HG03571 (cell line): Measurements from ENCODE around the gene NYNRIN.

Source experiments
- ATAC-seq: cut with Tn5 transposase; IDR thresholded peaks from one replicate; pipeline ENCODE4 v1.9.1; 2021; ENCODE audit not compliant: unreplicated experiment

Gene NYNRIN

DNA sequence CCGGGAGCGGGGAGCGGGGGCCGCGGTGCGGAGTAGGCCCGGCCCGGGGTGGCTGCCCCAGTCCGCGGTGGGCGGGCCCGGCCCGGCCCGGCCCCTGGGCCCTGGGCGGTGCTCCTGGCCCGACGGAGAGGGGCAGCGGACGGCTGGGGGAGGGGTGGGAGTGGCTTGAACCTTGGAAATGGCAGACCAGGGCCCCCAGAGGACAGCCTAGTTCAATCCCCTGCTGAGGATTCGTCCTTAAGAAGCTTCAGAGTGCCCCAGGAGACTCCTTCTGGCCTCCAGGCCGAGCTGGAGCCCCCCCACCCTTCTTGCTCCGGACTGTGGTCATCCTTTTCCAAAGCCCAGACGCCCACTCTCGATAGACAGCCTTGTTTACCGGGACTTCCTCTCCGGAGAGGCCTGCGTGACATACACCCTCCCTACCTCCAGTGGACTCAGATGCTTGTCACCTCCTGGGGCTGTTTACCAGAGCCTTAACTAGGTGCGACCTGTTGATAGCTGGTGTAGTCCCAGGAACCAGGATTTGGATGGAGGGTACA, 31.4 kb downstream of the NYNRIN start:
- ATAC-seq, result peak; percentile 46

DNA sequence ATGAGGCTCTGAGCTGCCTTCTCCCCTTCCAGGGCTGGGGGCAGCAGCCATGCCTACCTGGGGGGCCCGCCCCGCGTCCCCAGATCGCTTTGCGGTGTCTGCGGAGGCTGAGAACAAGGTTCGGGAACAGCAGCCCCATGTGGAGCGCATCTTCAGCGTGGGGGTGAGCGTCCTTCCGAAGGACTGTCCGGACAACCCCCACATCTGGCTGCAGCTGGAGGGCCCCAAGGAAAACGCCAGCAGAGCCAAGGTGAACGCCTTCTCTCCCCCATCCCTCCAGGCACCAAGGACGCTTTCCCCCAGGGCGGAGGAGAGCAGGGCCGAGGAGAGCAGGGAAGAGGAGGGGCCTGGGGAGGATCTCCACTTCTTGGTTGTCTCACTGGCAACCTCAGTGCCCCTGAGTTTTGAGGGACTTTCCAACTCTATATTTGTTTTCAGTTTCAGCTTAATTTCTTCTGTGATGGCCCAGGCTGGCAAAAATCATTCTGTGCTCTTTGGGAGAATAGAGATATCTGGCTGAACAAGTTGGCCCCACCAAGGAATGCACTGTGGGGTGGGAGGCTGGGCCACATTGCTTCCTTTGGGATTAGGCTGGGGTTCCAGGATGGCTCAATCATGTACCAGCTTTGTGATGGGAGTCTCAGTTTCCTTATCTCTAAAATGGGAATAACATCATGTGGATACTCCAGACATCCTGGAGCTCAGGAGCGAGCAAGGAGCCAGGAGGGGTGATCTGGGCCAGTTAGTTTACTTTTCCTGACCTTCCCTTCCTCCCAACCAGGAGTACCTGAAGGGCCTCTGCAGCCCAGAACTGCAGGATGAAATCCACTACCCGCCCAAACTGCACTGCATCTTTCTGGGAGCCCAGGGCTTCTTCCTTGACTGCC, 32.1 kb downstream of the NYNRIN start:
- ATAC-seq, result no peak

DNA sequence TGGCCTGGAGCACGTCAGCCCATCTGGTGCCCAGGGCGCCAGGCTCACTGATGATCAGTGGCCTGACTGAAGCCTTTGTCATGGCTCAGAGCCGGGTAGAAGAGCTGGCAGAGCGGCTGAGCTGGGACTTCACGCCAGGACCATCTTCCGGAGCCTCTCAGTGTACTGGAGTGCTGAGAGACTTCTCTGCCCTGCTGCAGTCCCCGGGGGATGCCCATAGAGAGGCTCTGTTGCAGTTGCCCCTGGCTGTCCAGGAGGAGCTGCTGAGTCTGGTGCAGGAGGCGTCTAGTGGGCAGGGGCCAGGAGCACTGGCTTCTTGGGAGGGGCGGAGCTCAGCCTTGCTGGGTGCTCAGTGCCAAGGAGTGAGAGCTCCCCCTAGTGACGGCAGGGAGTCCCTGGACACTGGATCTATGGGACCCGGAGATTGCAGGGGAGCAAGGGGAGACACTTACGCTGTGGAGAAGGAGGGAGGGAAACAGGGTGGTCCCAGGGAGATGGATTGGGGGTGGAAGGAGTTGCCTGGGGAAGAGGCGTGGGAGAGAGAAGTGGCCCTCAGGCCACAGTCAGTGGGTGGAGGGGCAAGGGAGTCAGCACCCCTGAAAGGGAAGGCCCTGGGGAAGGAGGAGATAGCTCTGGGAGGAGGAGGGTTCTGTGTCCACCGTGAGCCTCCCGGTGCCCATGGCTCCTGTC, 32.9 kb downstream of the NYNRIN start:
- peak; percentile 48 for ATAC-seq

DNA sequence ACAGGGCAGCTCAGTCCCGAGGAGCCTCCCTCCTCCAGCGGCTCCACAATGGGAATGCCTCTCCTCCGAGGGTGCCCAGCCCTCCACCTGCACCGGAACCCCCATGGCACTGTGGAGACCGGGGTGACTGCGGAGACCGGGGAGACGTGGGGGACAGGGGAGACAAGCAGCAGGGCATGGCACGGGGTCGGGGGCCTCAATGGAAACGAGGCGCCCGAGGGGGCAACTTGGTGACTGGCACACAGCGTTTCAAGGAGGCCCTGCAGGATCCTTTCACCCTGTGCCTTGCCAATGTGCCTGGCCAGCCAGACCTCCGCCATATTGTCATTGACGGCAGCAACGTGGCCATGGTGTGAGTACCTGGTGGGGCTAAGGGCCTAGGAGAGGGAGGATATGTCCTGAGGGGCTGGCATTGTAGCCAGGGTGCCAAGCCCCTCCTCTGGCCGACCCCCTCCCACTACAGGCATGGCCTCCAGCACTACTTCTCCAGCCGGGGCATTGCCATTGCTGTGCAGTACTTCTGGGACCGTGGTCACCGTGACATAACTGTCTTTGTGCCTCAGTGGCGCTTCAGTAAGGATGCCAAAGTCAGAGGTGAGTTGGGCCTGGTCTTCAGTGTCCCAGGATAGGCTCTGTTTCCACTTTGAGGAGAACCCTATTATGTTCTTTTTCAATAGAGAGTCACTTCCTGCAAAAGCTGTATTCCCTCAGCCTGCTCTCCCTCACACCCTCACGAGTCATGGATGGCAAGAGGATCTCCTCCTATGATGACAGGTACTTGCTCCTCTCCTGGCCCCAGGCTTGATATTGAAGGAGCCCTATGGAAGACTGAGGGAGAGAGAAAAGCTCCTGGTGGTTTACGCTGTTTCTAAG, 33.7 kb downstream of the NYNRIN start:
- no peak for ATAC-seq

DNA sequence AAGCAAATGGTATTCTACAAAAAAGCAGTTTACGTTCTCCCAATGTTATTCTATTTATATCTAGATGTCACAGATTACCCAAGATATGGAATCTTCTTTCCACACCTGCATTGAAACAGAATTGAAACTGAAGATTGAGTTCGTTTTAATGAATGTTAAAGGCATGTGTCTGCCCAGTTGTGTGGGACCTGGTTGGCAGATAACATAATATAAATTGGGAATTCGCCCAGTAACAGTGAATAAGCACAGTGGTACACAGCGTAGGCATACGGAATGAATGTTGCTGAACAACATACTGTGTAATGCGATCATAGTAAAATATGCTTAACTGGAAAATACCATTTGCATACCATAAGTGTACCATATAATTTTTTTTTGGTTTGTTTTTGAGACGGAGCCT, 35.2 kb downstream of the NYNRIN start:
- no peak for ATAC-seq

DNA sequence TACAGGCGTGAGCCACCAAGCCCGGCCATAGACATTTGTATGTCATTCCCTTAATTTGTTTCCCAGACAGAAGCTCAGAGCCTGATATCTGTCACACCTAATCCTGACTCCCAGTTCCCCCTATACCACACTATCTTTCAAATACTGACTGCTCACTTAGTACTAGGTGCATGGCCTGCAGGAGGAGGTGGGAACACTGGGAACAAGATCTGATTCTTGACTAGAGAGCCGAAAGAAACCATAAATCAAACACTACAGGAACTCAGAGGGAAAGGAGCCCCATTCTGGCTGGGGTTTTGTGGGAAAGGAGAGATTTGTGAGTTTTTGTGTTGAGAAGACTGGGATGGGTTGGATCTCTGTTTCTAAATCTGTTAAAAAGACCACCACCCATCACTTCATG, 35.9 kb downstream of the NYNRIN start:
- ATAC-seq, result no peak

DNA sequence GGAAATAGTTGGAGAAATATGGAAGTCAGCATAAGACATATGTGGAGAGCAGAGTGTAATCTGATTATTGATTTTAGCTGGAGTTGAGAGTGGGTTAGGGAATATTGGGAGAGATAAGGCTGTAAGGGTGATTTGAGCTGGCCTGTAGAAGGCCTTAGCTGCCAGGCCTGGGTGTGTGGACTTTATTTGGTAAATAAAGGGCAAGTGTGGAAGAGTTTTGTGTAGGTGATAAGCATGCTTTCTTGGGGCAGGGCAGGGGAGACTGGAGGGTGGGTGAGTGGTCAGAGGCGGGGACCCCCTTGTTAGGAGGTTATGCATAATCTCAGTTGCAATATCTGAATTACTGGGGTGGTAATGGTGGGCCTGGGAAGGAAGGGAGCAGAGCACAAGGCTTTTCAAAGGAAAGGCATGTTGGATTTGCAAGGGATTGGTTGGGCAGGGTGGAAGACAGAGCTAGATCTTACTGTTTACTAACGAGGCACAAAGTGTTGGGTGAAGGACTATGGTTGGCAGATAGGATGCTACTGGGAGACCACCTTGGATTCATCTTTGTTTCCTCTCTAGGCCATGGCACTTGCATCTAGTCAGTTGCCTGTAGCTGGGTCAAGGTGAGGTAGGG, 36.5 kb downstream of the NYNRIN start:
- ATAC-seq, result no peak

DNA sequence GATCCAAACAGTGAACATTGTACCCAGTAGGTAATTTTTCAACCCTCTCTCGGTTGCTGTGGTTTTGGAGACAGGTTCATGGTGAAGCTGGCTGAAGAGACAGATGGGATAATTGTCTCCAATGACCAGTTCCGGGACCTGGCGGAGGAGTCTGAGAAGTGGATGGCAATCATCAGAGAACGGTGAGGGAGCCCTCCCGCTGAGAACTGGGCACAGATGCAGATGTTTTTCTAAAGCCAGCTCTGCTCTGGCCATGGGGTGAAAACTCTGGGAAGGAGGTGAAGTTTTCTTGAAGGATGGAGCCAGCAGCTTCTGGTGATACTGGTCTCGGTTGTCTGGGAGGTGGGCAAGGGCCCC, 37.2 kb downstream of the NYNRIN start:
- ATAC-seq, result no peak

DNA sequence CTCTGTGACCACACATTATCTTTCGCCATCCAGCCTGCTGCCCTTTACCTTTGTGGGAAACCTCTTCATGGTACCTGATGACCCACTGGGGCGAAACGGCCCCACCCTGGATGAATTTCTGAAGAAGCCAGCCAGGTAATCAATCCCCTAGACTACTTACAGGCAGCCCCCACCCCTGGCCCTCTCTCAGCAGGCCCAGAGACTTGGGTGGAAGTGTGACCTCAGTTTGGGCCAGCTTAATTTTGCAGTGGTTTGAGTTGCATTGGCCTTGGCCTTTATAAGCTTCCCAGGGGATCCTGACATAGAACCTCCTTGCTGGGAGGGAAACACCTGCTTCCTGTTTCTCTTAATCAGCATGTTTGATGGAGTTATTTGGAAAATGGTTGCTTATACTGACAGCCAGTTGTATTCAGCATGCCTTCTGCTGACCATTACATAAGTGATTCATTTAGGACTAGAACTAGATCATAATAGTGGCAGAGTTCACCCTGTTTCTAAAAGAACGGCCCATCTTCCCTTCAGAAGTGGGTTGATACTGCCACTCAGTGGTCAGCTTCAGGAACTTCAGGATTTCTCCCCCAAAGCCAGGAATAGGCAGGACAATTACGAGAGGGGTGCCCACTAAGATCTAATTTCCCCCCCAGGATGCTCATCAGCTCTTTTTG, 37.7 kb downstream of the NYNRIN start:
- peak; percentile 48 for ATAC-seq

DNA sequence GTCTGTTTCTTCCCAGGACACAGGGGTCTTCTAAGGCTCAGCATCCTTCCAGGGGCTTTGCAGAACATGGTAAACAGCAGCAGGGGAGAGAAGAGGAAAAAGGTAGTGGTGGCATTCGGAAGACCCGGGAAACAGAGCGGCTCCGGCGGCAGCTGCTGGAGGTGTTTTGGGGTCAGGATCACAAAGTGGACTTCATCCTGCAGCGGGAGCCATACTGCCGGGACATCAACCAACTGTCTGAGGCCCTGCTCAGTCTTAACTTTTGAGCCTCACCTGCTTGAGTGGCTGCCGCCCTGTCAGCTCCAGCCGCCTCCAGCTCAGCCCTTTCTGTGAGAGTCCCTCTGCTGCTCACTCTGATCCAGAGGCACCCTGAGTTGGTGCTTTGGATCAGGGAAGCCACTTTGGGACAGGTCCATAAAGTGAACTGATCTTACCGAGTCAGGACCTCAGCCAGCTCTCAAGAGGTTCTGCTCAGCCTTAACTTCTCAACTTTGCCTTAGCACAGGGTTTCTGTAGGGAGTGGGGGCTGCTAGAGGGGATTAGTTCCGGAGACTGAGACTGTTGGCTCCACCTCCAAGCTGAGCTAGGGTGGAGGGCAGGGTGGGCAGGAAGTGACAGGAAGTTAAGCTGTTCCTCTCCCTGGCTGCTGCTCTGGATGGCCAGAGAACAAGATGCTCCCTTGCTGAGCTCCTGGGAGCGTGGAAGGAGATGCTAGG, 38.4 kb downstream of the NYNRIN start:
- no peak for ATAC-seq

DNA sequence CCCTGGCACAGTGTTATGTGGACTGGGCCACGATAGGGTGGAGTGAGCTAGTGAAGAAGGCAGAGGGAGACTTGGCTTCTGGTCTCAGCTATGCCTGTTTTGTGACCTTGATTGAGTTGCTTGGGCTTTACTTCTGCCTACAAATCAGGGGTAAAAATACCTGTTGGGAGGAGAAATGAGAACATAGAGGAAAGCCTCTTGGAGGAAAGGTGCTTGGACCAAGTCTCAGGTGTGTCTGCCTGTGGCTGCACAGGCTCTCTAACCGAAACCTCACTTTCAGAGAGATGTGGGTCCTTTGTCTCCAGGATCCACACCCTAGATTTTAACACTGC, 38.9 kb downstream of the NYNRIN start:
- no peak for ATAC-seq

DNA sequence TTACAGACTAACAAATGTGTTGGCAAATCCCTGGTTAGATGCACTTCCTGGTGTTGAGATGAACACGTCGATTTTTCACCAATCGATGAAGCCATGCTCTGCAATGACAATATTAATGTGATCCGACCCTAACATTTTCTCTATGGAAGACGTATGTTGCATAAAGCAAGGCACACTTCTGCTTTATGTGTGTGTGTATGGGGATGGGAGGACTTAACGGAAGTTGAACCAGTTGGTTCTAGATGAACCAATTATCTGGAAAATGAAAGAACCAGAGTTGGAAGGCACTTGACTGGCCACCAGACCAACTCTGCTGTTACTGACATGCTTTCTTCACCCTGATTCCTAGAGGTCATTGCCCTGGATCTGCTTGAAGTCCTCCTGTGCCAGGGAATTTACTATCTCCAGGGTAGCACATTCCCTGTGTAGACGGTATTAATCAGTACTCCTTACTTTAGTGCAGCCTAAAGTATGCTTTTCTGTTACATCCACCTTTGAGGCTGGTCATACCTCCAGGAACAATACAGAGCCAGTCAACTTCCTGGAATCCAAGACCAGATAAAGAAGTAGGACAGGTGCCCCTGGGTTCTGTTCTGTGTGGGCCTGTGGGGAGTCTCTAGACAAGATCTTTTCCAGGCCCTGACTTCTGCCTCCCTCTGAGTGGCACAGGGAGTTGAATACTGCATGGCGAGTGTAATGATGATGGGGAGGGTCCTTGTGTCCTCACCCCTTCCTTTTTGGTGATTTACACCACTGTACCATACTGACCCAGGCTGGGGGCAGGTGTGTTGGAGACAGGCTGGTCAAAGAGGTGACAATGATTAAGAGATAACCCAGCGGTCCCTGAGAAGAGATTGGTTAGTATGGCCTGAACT, 39.7 kb downstream of the NYNRIN start:
- no peak for ATAC-seq

DNA sequence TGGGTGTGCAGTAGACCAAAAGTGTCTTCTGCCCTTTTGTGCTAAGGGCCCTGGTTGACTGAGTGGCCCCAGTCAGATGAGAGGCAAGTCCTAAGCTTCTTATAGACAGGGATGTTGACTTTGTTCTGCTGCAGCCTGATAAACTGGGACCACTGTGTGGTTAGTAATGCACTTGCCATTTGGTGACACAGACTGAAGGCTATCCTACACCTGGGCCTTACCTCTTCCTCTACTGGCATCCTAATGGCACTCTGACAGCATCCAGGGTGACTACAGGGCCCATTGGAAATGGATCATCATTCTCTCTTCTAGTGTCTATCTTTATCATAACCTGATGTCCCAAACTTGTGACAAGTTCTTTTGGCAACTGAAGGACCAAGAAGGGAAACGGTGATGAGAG, 40.5 kb downstream of the NYNRIN start:
- no peak for ATAC-seq

DNA sequence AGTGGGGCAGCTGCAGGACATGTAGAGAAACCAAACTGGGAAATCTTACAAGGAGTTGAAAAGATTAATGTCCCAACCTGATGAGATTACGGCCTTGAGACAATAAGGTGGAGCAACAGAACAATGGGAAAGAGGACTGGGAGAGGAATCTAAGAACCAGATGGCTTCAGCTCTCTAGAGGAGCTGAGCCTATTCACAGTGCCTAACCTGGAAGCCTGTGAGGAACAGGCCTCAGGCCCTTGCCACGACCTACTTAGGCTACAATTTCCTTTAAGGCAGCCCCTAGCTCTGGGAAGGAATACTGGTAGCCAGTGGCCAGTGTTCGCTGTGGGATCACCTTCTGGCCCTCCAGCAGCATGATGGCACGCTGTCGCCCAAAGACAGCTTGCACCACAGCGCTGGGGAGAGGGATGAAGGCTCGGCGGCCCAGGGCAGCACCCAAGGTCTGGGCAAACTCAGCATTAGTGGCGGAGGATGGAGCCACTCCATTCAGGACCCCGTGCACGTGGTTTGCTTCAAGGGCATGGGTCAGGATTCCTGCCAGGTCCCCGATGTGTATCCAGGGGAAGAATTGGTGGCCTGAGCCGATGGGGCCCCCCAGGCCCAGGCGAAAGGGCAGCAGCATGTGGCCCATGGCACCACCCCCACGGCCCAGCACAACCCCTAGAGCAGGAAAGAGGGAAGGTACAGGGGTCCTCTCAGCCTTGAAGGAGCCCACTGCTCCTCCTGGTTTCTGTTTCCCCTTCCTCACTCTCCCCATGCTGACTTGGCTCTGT, 41.2 kb downstream of the NYNRIN start:
- no peak for ATAC-seq

DNA sequence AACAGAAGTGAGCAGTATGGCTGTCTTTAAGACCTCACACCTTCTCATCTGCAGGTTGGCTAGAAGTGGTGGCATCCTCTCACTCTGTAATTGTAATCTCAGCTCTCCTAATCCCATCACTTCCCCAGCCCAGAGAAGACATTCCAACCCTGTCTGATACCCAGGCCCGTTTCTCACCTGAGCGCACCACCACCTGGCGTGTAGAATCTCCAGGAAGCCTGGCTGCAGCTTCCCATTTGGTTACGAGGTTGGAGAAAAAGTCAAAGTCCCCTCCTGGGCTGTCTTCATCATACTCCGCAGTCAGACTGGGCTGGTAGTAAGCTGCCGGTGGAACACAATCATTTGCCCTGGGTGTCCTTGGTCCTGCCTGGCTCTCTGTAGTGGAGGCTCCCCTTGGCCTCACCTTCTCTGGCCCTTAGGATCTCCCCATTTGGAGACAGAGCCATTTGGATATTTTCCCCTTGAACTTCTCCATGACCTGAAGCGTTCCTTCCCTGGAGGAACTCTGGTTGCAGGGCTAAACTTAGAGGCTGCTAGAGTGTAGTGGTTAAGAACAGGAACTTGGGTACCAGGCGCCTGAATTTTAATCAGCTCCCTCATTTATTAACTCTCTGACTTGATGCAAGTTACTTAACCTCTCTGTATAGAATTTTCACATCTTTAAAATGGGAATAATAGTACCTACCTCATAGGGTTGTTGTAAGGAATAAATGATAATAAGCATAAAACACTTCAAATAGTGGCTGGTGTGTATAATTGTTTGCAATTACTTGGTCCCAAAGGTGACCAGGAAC, 42.0 kb downstream of the NYNRIN start:
- ATAC-seq, result no peak

DNA sequence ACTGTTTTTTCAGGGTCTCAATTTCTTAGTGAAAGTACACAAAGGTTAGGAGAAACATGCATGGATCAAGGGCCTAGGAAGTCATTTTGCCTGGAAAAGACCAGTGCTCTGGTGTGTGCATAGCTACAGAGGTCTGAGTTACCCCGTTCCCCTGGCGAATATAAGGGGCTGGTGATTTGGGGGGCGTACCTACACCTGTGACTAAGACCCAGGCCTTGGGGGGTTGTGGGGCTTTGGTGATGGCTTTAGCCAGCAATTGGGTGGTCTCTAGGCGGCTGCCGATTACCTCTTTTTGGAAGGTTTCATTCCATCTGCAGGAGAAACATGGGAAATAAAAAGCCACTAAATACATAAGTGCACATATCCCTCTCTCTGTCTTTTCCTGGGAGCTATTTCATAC, 42.7 kb downstream of the NYNRIN start:
- no peak for ATAC-seq

DNA sequence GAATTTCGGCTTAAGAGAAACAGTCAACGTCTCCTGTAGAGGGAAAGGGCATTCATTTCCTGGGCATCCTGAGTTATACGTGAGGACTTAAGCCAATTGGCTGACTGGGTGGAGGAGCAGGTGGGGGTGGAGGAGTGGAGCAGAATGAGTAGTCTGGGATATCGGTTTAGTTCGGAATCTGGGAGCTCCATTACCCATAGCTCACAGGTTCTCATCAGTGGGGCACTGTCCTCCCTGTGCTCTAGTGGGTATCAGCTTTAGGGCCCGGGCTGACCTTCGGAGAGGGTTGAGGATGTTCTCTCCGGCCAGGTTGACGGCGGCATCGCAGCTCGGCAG, 43.1 kb downstream of the NYNRIN start:
- no peak for ATAC-seq
